Measurements from ENCODE around the gene TMEM63A.

GRCh38 chr1:225855503-225856300 lies 26.5 kb downstream of the TMEM63A start:
- TF ChIP-seq, protein P1, sequence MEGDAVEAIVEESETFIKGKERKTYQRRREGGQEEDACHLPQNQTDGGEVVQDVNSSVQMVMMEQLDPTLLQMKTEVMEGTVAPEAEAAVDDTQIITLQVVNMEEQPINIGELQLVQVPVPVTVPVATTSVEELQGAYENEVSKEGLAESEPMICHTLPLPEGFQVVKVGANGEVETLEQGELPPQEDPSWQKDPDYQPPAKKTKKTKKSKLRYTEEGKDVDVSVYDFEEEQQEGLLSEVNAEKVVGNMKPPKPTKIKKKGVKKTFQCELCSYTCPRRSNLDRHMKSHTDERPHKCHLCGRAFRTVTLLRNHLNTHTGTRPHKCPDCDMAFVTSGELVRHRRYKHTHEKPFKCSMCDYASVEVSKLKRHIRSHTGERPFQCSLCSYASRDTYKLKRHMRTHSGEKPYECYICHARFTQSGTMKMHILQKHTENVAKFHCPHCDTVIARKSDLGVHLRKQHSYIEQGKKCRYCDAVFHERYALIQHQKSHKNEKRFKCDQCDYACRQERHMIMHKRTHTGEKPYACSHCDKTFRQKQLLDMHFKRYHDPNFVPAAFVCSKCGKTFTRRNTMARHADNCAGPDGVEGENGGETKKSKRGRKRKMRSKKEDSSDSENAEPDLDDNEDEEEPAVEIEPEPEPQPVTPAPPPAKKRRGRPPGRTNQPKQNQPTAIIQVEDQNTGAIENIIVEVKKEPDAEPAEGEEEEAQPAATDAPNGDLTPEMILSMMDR (IDR thresholded peaks at IDR 0.05) = no peak
- TF ChIP-seq POLR2A (IDR thresholded peaks at IDR 0.05) = no peak
